ENCODE measurements around the gene ELF3.
"Not testable (repeated sequence)": the region's sequence is repeated elsewhere in the genome, so short reads cannot be mapped to it uniquely, and the experiment has no call there.

The ELF3 gene

DNA sequence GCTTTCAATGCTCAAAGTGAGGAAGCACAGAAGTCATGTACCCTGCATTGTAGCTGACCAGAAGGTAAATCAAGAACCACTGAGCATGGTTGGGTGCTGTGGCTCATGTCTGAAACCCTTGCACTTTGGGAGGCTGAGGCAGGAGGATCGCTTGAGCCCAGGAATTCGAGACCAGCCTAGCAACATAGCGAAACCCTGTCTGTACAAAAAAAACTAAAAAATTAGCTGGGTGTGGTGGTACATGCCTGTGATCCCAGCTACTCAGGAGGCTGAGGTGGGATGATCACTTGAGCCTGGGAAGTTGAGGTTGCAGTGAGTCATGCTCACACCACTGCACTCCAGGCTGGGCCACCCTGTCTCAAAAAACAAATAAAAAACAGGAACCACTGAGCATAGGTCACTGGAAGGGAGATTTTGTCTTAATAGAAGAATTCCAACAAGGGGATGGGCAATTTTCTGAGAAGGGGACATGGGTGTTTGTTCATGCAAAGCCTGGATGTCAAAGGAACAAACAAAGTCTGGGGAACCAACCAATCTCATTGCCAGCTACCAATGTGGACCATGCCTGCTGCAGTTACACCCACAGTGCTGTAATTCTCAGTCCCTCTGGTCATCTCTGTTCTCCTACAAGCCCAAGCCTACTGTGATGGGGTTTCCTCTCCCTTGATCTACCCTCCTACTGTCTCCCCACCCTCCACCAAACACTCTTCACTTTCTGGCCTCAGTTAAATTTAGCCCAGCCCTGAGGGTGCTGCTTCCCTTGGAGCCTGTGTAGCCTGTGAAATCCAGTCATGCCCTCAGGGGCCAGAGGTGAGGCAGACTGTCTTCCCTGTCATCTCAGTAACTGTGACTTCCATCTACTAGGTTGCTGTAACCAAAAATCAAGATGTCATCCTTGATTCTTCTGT is 47.9 kb downstream of the ELF3 start:
- Mint-ChIP-seq H3K36me3 (no peaks in the 10 kb centered on the region), H3K4me1 (no peaks in the 10 kb centered on the region), H3K27ac (no peak overlapping the region), H3K4me3 (no peak overlapping the region), H3K9me3 (no peaks in the 10 kb centered on the region), H3K27me3 (peaks cover 9% of the 10 kb centered on the region)
- DNase-seq (ENCODE audit: low spot score in 2 of 2) (no peak), ATAC-seq (ENCODE audit: low read depth) (no peak)

DNA sequence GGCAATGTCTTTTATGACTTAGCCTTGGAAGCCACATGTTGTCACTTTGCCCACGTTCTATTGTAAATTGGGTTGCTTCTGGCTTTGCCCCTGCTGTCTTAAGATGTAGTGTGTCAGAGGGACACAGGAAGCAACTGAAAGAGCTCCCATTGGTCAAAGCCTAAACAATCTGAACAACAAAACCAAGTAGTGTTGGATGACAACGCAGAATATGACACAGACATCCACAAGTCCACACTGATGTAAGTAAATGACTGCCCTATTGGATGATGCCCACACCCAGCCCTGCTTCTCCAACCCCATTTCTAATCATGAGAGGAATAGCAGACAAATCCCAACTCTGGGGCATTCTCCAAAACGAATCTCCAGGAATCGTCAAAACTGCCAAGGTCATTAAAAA is 50.7 kb downstream of the ELF3 start:
- no peaks in the 10 kb centered on the region for H3K9me3 Mint-ChIP-seq
- no peak for DNase-seq (ENCODE audit: low spot score in 2 of 2)
- no peaks in the 10 kb centered on the region for H3K36me3 Mint-ChIP-seq
- H3K27ac Mint-ChIP-seq: no peak overlapping the region
- H3K4me1 Mint-ChIP-seq: no peaks in the 10 kb centered on the region
- peaks cover 2% of the 10 kb centered on the region for H3K27me3 Mint-ChIP-seq
- no peak for ATAC-seq (ENCODE audit: low read depth)
- H3K4me3 Mint-ChIP-seq: no peak overlapping the region

- H3K27me3 Mint-ChIP-seq; DNase-seq (ENCODE audit: low spot score in 2 of 2); H3K27ac Mint-ChIP-seq; H3K4me1 Mint-ChIP-seq; H3K36me3 Mint-ChIP-seq; H3K9me3 Mint-ChIP-seq; H3K4me3 Mint-ChIP-seq; ATAC-seq (ENCODE audit: low read depth): not testable (repeated sequence)
Observed at GRCh38 chr1:202061787-202062186, 51.4 kb downstream of the ELF3 start.

GRCh38 chr1:202062636-202063035 is 52.2 kb downstream of the ELF3 start:
- not testable (repeated sequence) for H3K4me3 Mint-ChIP-seq; DNase-seq (ENCODE audit: low spot score in 2 of 2); ATAC-seq (ENCODE audit: low read depth); H3K36me3 Mint-ChIP-seq; H3K27me3 Mint-ChIP-seq; H3K4me1 Mint-ChIP-seq; H3K9me3 Mint-ChIP-seq; H3K27ac Mint-ChIP-seq

DNA sequence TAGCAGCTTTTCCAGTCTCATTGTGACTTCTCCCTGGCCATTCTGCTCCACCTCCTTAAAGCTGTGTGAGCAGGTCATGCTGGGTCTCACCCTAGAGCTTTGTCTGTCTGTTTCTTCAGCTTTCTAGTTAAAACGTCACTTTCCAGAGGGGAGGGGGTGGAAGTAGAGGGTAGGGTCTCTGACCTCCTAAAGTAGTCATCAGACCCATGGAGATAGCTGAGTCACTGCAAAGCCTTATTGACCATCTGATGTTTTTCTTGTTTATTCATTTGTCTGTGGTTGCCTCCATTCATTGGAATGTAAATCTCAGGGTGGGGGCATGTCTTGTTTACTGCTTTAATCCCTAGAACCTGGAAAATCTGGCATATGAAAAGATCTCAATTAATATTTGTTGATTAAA is 52.7 kb downstream of the ELF3 start:
- Mint-ChIP-seq H3K27me3 (peaks cover 1% of the 10 kb centered on the region), H3K27ac (no peak overlapping the region), H3K4me3 (no peak overlapping the region), H3K4me1 (no peaks in the 10 kb centered on the region), H3K36me3 (no peaks in the 10 kb centered on the region), H3K9me3 (no peaks in the 10 kb centered on the region)
- DNase-seq (ENCODE audit: low spot score in 2 of 2) (no peak), ATAC-seq (ENCODE audit: low read depth) (no peak)

- H3K4me1 Mint-ChIP-seq; H3K9me3 Mint-ChIP-seq; H3K27me3 Mint-ChIP-seq; H3K4me3 Mint-ChIP-seq; H3K27ac Mint-ChIP-seq; H3K36me3 Mint-ChIP-seq; ATAC-seq (ENCODE audit: low read depth); DNase-seq (ENCODE audit: low spot score in 2 of 2): not testable (repeated sequence)
Observed at GRCh38 chr1:202064889-202065312, 54.5 kb downstream of the ELF3 start.
